Naive thymus-derived CD8-positive, alpha-beta T cell (primary cell): ENCODE data around the gene MRPL54. TPM values are rescaled to one million over a fixed set of nuclear protein-coding genes. Genes with fewer than 3 reads are reported as not detected.
"Not testable (repeated sequence)": the region's sequence is repeated elsewhere in the genome, so short reads cannot be mapped to it uniquely, and the experiment has no call there.

Source experiments
- ATAC-seq, 2 donors: fragments of 150-1000 bp; cut with Tn5 transposase in 1 of 2; sonication (Bioruptor Pico), chemical (Tn5 transposase) in 1 of 2; 1 replicate in 1 of 2; 2 replicates in 1 of 2; pipeline ENCODE4 v1.10.0; 2021; ENCODE audit warnings: mild to moderate bottlenecking in 2 of 2, moderate library complexity in 2 of 2
- POLR2A ChIA-PET: fragments of 350-600 bp; sonication (Branson Sonifier 250); formaldehyde crosslinking; loops from one replicate; lab custom pipeline; 2021; ENCODE audit warnings: antibody characterized with exemption; lab: Charles Lee
- DNase-seq, 10 donors: peaks; one replicate each; pipeline versions ENCODE4 v3.0.0 to v3.0.0-alpha.2; 2020 to 2022
- H3K27ac Mint-ChIP-seq, 10 donors: one replicate each; pipeline ENCODE4 v1.8.0; 2020 to 2022; ENCODE audit warnings: mild to moderate bottlenecking in 10 of 10, mixed read lengths in 10 of 10, moderate library complexity in 4 of 10, inconsistent platforms in 1 of 10
- H3K27me3 Mint-ChIP-seq, 5 donors: one replicate each; pipeline ENCODE4 v1.8.0; 2021 to 2022; ENCODE audit warnings: mixed read lengths in 5 of 5
- H3K36me3 Mint-ChIP-seq, 3 donors: one replicate each; pipeline ENCODE4 v1.8.0; 2020 to 2022; ENCODE audit warnings: mixed read lengths in 3 of 3, mild to moderate bottlenecking in 2 of 3, inconsistent platforms in 1 of 3
- H3K4me1 Mint-ChIP-seq, 4 donors: one replicate each; pipeline ENCODE4 v1.8.0; 2021 to 2022; ENCODE audit warnings: mixed read lengths in 4 of 4
- H3K4me3 Mint-ChIP-seq, 10 donors: one replicate each; pipeline ENCODE4 v1.8.0; 2020 to 2022; ENCODE audit warnings: mild to moderate bottlenecking in 10 of 10, mixed read lengths in 10 of 10, moderate library complexity in 6 of 10, inconsistent platforms in 1 of 10
- H3K9me3 Mint-ChIP-seq, 9 donors: one replicate each; pipeline ENCODE4 v1.8.0; 2020 to 2022; ENCODE audit warnings: mixed read lengths in 9 of 9, mild to moderate bottlenecking in 3 of 9, inconsistent platforms in 1 of 9, moderate library complexity in 1 of 9
- polyA plus RNA-seq, 3 donors: library from polyadenylated mRNA; unstranded; fragments of 300-500 nt; fragmentation: Illumina TruSeq; gene quantifications; one replicate each; pipeline ENCODE4 v1.2.3, GENCODE V29; 2021
- total RNA-seq, 8 experiments: library from RNA in 2 of 8; stranded (reverse) in 2 of 8; gene quantifications; one replicate each; pipeline ENCODE4 v1.2.3 and lab custom pipeline; 2021 to 2026

MRPL54 gene
- total and polyA plus RNA-seq, 5 experiments from 2014 or later: 51.6 to 168 (median 92.5) TPM

DNA sequence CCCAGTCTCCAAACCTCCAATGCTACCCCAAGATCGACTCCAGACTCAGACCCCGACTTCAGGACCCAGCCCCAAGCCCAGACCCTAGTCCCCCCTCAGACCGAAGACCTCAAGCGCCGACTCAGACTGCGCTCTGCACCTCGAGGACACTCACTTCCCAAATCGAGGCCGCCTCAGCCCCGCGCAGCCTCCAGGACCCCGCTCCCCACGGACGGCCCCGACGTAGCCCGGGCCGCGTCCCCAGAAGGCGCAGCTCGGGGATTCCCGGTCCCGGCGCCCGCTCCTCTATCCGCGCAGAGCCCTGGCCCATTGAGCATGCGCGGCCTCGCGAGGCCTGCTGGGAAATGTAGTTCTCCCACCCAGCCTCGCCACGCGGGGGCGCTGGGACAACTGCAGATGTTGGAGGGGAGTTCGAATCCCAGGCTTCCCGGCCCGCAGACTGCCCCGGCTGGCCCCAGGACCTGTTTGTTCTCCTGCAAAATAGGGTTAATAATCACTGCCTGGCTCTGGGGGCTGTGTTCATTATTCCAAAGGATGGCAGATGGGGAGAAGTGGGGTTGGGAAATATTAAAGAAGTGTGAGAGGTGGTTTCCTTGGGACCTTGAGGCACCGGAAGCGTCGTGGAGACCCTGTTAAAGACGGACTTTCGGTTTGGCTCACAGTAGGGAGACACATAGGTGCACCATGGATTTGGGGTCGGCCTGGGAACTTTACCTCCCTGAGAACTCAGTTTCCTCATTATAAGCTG is 926 bp upstream of the MRPL54 start, which contains the start of gene APBA3:
Gene APBA3, minus strand, starts transcription at position 311 of the 748 bp plus-strand sequence. CDS start 1,428 bp downstream, outside the sequence.
- H3K27me3 Mint-ChIP-seq: peaks cover 0 to 4% (median 0%) of the 10 kb centered on the region in 5 donors
- peak within 1 kb of the TSS; percentile 97 to 100 (median 98) for H3K4me3 Mint-ChIP-seq
- H3K4me1 Mint-ChIP-seq: peaks cover 18 to 66% (median 48%) of the 10 kb centered on the region in 4 donors
- DNase-seq: peak; percentile 86 to 96 (median 92)
- H3K27ac Mint-ChIP-seq: peak within 1 kb of the TSS; percentile 100
- peaks cover 0 to 33% (median 9%) of the 10 kb centered on the region in 3 donors for H3K36me3 Mint-ChIP-seq
- H3K9me3 Mint-ChIP-seq: no peaks in the 10 kb centered on the region
- POLR2A ChIA-PET: interaction anchor here (1.0 to 4.4 kb wide), 23 partner anchors 10 to 583 kb away, joined by 3 to 57 read pairs (median 7); partner anchors contain the start of genes MATK, NCLN, PIAS4 and PIP5K1C
- peak; percentile 47 to 57 for ATAC-seq

DNA sequence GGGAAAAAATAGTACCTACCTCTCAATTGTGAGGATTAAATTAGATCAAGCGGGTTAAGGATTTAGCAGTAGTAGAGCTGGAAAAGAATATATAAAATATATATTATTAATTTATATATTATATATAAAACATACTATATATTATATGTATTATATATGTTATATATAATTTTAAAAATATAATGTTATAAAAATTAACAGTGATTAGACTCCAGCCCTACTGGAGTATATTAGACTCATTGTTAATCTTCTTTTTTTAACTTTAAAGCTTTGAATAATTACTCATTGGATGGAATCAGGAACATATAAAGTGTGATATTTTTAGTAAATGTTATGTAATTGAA is 380 bp upstream of the MRPL54 start:
- ATAC-seq: no peak
- no peak for DNase-seq
- Mint-ChIP-seq H3K4me3 (peak overlapping the region; percentile 97 to 100 (median 98)), H3K4me1 (peaks cover 19 to 65% (median 49%) of the 10 kb centered on the region in 4 donors), H3K9me3 (no peaks in the 10 kb centered on the region), H3K27ac (peak overlapping the region; percentile 100), H3K27me3 (peaks cover 0 to 4% (median 0%) of the 10 kb centered on the region in 5 donors), H3K36me3 (peaks cover 0 to 31% (median 9%) of the 10 kb centered on the region in 3 donors)
- POLR2A ChIA-PET: interaction anchor here (0.6 to 4.4 kb wide), 34 partner anchors 11 to 1207 kb away, joined by 3 to 57 read pairs (median 6); partner anchors contain the start of genes DAPK3, EEF2, FZR1 and KDM4B

DNA sequence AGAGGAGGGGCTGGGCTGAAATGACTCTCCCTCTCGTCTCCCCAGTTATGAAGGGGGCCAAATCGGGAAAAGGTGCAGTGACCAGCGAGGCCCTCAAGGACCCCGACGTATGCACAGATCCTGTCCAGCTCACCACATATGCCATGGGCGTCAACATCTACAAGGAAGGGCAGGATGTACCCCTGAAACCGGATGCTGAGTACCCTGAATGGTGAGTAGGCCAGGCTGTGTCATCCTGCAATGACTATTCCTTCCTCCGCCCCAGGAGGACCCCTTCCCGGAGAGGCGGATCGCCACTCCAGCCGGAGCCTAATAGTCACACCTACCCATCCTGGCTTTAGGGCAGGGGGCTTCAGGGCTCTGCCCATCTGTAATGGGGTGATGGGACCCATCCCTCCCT is 2.6 kb downstream of the MRPL54 start:
- no peak overlapping the region for H3K27ac Mint-ChIP-seq
- no peak overlapping the region for H3K4me3 Mint-ChIP-seq
- peaks cover 19 to 41% (median 36%) of the 10 kb centered on the region in 4 donors for H3K4me1 Mint-ChIP-seq
- H3K27me3 Mint-ChIP-seq: peaks cover 0 to 4% (median 0%) of the 10 kb centered on the region in 5 donors
- ATAC-seq (no peak), DNase-seq (no peak)
- POLR2A ChIA-PET: no interaction called here
- no peaks in the 10 kb centered on the region for H3K9me3 Mint-ChIP-seq
- peaks cover 0 to 26% (median 9%) of the 10 kb centered on the region in 3 donors for H3K36me3 Mint-ChIP-seq

DNA sequence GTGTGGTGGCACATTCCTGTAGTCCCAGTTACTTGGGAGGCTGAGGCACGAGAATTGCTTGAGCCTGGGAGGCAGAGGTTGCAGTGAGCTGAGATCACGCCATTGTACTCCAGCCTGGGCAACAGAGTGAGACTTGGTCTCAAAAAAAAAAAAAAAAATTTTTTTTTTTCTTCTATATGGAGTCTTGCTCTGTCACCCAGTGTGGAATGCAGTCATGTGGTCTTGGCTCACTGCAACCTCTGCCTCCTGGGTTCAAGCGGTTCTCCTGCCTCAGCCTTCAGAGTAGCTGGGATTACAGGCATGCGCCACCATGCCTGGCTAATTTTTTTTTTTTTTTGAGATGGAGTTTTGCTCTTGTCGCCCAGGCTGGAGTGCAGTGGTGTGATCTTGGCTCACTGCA is 3.3 kb downstream of the MRPL54 start:
- H3K4me1 Mint-ChIP-seq: peaks cover 19 to 38% (median 31%) of the 10 kb centered on the region in 4 donors
- not testable (repeated sequence) for H3K27me3 Mint-ChIP-seq, H3K4me3 Mint-ChIP-seq, H3K27ac Mint-ChIP-seq, ATAC-seq, H3K9me3 Mint-ChIP-seq, DNase-seq
- peaks cover 0 to 26% (median 9%) of the 10 kb centered on the region in 3 donors for H3K36me3 Mint-ChIP-seq
- POLR2A ChIA-PET: interaction anchor here (2.1 kb wide), 1 partner anchor 44 kb away, joined by 6 read pairs; no protein-coding TSS in a partner anchor

DNA sequence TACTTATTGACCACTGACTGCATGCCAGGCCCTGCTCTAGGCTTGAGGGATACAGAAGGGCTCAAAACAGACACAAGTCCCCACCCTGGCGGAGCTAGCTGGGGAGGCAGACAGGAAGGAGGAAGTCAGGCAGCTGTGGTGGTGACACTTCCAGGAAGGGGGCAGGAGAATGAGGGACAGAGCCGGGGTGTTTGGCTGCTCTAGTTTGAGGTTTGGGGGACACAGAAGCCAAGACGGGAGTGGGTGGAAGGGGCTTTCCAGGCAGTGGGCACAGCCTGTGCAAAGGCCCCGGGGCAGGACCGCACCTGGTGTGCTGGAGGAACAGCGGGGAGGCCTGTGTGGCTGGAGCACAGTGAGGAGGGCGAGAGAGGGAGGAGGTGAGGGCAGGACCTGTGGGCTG is 4.0 kb downstream of the MRPL54 start:
- Mint-ChIP-seq H3K4me1 (peaks cover 16 to 30% (median 23%) of the 10 kb centered on the region in 4 donors), H3K27me3 (peaks cover 0 to 4% (median 0%) of the 10 kb centered on the region in 5 donors), H3K36me3 (peaks cover 0 to 26% (median 9%) of the 10 kb centered on the region in 3 donors), H3K4me3 (peak overlapping the region in 5 of 10 donors; percentile 9 to 66 (median 48)), H3K9me3 (no peaks in the 10 kb centered on the region), H3K27ac (peak overlapping the region in 8 of 10 donors; percentile 13 to 87 (median 78))
- DNase-seq (no peak), ATAC-seq (no peak)
- POLR2A ChIA-PET: interaction anchor here (2.1 kb wide), 1 partner anchor 45 kb away, joined by 6 read pairs; no protein-coding TSS in a partner anchor

DNA sequence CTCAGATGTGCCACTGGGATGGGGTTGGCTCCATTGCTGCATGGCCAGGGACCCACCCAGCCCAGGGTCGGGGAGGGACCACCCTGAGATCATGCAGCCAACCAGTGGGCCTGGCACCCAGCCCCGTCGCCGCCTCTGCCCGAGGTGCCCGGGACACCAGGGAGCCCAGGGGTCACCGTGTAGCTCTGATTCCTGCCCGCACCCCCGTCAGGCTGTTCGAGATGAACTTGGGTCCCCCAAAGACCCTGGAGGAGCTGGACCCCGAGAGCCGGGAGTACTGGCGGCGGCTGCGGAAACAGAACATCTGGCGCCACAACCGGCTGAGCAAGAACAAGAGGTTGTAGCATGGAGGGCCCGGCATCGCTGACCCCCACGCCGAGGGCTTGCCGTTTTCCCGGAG is 4.6 kb downstream of the MRPL54 start:
- ATAC-seq (no peak), DNase-seq (no peak)
- Mint-ChIP-seq H3K4me1 (peaks cover 12 to 25% (median 18%) of the 10 kb centered on the region in 4 donors), H3K27me3 (peaks cover 0 to 4% (median 0%) of the 10 kb centered on the region in 5 donors), H3K36me3 (peaks cover 0 to 26% (median 9%) of the 10 kb centered on the region in 3 donors), H3K4me3 (peak overlapping the region in 1 of 10 donors; percentile 66), H3K9me3 (no peaks in the 10 kb centered on the region), H3K27ac (peak overlapping the region in 1 of 10 donors; percentile 80)
- POLR2A ChIA-PET: interaction anchor here (2.1 kb wide), 1 partner anchor 46 kb away, joined by 6 read pairs; no protein-coding TSS in a partner anchor

DNA sequence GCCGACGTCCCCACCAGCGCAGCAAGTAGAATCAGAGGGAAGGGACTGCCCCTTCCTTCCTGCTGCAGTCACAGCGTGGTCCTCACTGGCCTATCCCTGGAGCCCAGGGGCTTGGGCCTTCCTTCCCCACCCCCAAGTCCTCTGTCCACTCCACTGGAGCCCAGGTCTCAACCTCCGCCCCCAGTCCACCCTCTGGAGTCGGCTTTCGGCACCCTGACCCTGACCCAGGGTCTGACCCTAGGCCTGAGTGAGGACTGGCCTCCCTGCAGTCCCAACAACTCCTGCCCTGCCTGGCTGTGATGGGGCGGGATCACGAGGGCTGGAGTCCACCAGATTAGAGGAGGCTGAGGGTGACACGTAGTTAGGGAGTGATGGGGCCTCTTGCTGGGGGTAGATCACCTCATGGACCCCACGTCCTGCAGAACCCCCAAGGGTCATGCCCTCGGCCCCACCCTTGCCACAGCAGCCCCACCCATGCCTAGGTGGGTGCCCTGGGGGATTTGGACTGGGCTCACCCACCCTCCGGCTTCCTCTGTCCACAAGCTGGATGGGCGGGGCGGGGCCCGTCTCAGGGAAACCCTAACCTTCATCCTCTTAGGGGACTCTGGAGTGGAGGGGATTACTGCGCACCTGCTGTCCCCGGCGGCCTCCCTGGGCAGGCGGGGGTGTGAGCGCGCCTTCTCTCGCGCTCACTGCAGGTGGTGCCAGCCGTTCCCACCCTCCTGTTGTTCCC is 5.7 kb downstream of the MRPL54 start:
- POLR2A ChIA-PET: interaction anchor here (0.6 to 2.1 kb wide), 2 partner anchors 47 to 611 kb away, joined by 3 to 6 read pairs; no protein-coding TSS in a partner anchor
- Mint-ChIP-seq H3K36me3 (peaks cover 0 to 26% (median 4%) of the 10 kb centered on the region in 3 donors), H3K4me3 (no peak overlapping the region), H3K4me1 (peaks cover 8 to 15% (median 11%) of the 10 kb centered on the region in 4 donors), H3K27me3 (no peaks in the 10 kb centered on the region), H3K27ac (peak overlapping the region in 2 of 10 donors; percentile 40 to 94), H3K9me3 (no peaks in the 10 kb centered on the region)
- DNase-seq (no peak), ATAC-seq (no peak)

DNA sequence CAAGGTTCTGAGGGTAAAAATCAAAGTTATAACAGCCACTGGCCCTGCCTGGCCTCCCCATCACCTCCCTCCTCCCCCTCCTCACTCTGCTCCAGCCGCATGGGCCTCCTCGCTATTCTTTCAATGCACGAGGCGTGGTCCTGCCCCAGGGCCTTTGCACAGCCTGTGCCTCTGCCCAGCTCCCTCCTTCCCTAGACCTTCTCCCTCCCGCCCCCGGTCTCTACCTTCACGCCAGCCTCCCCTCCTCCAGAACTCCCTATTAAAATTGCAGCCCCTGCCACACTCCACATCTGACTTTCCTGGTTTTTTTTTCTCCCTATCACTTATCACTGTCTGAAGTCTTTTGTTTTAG is 6.2 kb downstream of the MRPL54 start:
- Mint-ChIP-seq H3K4me3 (peak overlapping the region in 1 of 10 donors; percentile 40), H3K4me1 (peaks cover 7 to 14% (median 10%) of the 10 kb centered on the region in 4 donors), H3K27me3 (no peaks in the 10 kb centered on the region), H3K36me3 (peaks cover 0 to 26% (median 4%) of the 10 kb centered on the region in 3 donors), H3K27ac (peak overlapping the region in 3 of 10 donors; percentile 31 to 94 (median 60)), H3K9me3 (no peaks in the 10 kb centered on the region)
- DNase-seq: no peak
- POLR2A ChIA-PET: interaction anchor here (0.6 kb wide), 1 partner anchor 611 kb away, joined by 3 read pairs; no protein-coding TSS in a partner anchor
- ATAC-seq: no peak

DNA sequence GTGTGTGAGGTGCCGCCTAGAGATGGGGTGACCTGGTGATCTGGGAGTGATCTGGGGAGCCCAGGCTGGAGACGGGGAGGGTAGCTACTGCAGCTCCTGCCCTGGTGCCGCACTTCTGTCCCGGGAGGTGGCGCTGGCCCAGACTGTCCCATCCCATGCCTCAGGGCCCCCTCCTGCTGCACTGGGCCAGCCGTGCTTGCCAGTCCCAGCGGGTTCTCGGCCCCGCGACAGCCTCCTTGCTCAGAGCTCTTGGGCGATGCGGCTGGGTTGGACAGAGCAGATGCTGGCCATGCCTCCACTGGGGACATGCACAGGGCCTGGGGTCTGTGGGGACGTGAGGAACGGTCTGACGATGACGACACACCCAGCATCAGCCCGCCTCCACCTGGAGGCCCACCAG is 7.0 kb downstream of the MRPL54 start:
- peaks cover 0 to 26% (median 4%) of the 10 kb centered on the region in 3 donors for H3K36me3 Mint-ChIP-seq
- no peak for DNase-seq

DNA sequence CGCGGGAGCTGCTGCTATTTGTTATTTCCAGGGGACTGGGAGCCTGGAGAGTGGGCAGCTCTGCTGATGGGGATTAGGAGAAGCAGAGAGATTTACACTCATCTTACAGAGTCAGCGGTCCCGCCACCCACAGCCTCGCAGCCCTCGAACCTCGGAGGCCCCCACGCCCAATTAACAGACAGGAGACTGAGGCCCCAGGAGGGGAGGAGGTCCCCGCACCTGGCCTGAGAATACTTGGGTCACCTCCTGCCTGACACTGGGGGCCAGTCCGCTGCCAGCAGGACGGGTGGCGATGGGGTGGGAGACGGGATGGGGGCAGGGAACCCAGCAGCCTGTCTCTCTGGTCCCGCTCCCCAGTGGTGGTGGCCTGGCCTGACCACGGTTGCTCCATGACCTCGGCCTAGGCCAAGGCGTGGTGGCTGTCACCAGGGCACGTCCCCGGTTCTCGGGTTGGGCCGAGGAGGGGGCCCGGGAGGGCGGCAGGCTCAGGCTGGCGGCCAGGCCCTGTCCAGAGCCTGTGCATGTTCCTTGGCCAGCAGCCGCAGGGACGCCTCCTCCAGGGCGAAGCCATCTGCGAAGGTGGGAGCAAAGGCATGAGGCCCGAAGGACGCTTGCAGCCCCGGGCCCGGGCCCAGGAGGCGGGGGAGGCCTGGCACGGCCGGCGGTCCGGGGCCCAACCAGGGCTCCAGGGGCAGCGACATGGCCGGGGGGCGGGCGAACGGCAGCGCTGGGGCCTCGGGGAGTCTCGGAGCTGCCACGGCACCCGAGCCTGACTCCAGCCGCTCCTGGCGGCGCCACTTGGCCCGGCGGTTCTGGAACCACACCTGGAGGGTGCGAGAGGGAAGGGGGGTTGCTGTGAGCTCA is 7.9 kb downstream of the MRPL54 start:
- Mint-ChIP-seq H3K4me3 (no peak overlapping the region), H3K27ac (peak overlapping the region in 3 of 10 donors; percentile 21 to 62 (median 53)), H3K36me3 (peaks cover 0 to 22% (median 4%) of the 10 kb centered on the region in 3 donors), H3K4me1 (peaks cover 7 to 14% (median 11%) of the 10 kb centered on the region in 4 donors), H3K9me3 (no peaks in the 10 kb centered on the region), H3K27me3 (no peaks in the 10 kb centered on the region)
- no peak for ATAC-seq
- POLR2A ChIA-PET: no interaction called here
- no peak for DNase-seq

More for the DNA sequence above, 7.0 kb downstream of the MRPL54 start:
- no peaks in the 10 kb centered on the region for H3K9me3 Mint-ChIP-seq
- H3K27me3 Mint-ChIP-seq: no peaks in the 10 kb centered on the region
- peaks cover 7 to 14% (median 11%) of the 10 kb centered on the region in 4 donors for H3K4me1 Mint-ChIP-seq
- ATAC-seq: no peak
- no peak overlapping the region for H3K4me3 Mint-ChIP-seq
- H3K27ac Mint-ChIP-seq: peak overlapping the region in 1 of 10 donors; percentile 94
- POLR2A ChIA-PET: no interaction called here
